ENCODE measurements around the gene IGSF21. TPM values are rescaled to one million over a fixed set of nuclear protein-coding genes. Genes with fewer than 3 reads are reported as not detected.

The IGSF21 gene
- total RNA-seq, 3 donors from 2014 or later (not counting 1 experiment from before 2014, with no cell fraction given): not detected

DNA sequence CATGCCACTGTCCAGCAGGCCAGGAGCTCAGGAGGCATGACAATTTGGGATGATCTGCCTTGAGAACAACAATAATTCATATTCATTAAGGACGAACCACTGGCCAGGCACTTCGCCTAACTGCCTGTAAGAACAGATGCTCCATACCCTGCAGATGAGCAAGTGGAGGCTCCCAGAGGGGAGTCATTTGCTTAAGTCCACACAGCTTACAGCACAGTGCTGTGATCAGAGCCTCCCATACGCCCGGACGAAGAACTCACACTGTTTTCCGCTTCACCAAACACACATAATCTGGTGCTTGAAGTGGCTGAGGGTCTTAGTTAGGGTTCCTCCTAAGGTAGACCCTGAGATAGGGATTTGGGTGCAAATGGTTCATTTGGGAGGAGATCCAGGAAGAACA, 279.7 kb downstream of the IGSF21 start:
- intact Hi-C loops (cut with micrococcal nuclease): no loop called here
- Histone ChIP-seq H3K27me3 (ENCODE audit: control insufficient read depth, insufficient read depth, low read length) (peaks cover 4% of the 10 kb centered on the region), H3K27ac (ENCODE audit: low read length) (no peak overlapping the region), H3K9me3 (ENCODE audit: control insufficient read depth, insufficient read depth, low read length) (no peaks in the 10 kb centered on the region), H3K36me3 (ENCODE audit: control insufficient read depth, insufficient read depth, low read length) (no peaks in the 10 kb centered on the region), H3K4me1 (ENCODE audit: control insufficient read depth, insufficient read depth, low read length) (no peaks in the 10 kb centered on the region), H3K4me3 (ENCODE audit: low read length) (no peak overlapping the region)
- peaks cover 10 to 11% of the 10 kb centered on the region in 2 donors for H3K27me3 Mint-ChIP-seq (ENCODE audit: low read depth in 2 of 2)
- H3K36me3 Mint-ChIP-seq: no peaks in the 10 kb centered on the region
- ATAC-seq: no peak
- H3K4me1 Mint-ChIP-seq: no peaks in the 10 kb centered on the region
- H3K9me3 Mint-ChIP-seq: no peaks in the 10 kb centered on the region
- no peak overlapping the region for H3K27ac Mint-ChIP-seq
- no peak overlapping the region for H3K4me3 Mint-ChIP-seq
- no peak for DNase-seq
- 84% methylated on average over 2 of the region's 6 CpGs for WGBS (ENCODE audit: insufficient coverage)
- TF ChIP-seq, protein P1, sequence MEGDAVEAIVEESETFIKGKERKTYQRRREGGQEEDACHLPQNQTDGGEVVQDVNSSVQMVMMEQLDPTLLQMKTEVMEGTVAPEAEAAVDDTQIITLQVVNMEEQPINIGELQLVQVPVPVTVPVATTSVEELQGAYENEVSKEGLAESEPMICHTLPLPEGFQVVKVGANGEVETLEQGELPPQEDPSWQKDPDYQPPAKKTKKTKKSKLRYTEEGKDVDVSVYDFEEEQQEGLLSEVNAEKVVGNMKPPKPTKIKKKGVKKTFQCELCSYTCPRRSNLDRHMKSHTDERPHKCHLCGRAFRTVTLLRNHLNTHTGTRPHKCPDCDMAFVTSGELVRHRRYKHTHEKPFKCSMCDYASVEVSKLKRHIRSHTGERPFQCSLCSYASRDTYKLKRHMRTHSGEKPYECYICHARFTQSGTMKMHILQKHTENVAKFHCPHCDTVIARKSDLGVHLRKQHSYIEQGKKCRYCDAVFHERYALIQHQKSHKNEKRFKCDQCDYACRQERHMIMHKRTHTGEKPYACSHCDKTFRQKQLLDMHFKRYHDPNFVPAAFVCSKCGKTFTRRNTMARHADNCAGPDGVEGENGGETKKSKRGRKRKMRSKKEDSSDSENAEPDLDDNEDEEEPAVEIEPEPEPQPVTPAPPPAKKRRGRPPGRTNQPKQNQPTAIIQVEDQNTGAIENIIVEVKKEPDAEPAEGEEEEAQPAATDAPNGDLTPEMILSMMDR (IDR thresholded peaks at IDR 0.05): no peak

DNA sequence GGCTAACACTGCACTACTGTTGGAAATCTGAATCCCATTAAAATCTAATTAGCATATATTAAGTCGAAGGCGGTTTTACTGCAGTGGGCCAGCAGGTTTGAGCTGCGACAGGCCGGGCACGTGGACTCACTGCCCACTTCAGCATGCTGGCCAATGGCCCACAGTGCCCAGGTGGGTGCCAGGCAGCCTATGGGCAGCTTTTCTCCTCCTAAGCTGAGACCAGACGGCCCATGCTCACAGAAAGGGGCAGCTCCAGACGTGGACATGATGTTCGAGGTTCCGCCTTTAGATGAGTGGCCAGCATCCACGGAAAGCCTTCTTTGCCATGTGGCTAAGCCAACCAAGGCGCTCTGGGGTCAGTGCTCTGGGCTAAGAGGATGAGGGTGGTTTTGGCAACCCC, 283.4 kb downstream of the IGSF21 start:
- 86% methylated on average over 11 of the region's 11 CpGs for WGBS (ENCODE audit: insufficient coverage)
- H3K27ac Mint-ChIP-seq: no peak overlapping the region

DNA sequence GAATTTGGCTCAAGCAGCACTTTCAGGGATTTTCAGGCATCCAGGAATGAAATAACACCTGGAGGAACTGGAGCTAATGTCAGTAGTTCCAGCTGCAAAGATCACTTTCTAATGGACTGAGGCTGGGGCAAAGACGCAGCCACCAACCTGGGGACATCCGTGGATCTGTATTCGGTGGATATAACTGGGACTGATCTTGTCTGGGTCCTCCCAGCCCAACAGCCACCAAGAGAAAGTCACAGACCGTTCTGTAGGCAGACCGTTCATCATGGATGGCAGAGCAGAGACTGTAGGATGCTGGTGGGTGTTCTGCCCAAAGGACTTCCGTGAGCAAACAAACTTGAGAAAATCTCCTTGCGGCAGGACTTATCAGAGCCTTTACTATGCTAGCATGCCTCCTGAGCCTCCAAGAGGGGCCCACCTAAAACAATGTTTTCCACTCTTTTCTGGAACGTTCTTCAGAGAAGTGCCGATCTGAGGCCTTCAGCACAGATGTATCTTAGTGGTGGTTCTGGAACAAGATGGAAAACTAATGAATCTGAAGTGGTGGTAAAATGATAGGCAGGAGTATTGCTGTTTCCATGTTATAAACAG, 287.1 kb downstream of the IGSF21 start:
- no peak overlapping the region for H3K27ac ChIP-seq (ENCODE audit: low read length)
- TF ChIP-seq, protein P1 (IDR thresholded peaks at IDR 0.05): no peak

More for the DNA sequence above, 283.4 kb downstream of the IGSF21 start:
- peaks cover 1 to 8% of the 10 kb centered on the region in 2 donors for H3K27me3 Mint-ChIP-seq (ENCODE audit: low read depth in 2 of 2)
- no peak for ATAC-seq
- no peaks in the 10 kb centered on the region for H3K4me1 Mint-ChIP-seq
- peaks cover 2% of the 10 kb centered on the region for H3K27me3 ChIP-seq (ENCODE audit: control insufficient read depth, insufficient read depth, low read length)
- H3K9me3 ChIP-seq (ENCODE audit: control insufficient read depth, insufficient read depth, low read length): no peaks in the 10 kb centered on the region
- no peaks in the 10 kb centered on the region for H3K36me3 Mint-ChIP-seq
- no peak for DNase-seq
- H3K4me1 ChIP-seq (ENCODE audit: control insufficient read depth, insufficient read depth, low read length): no peaks in the 10 kb centered on the region
- intact Hi-C loops (cut with micrococcal nuclease): no loop called here
- no peaks in the 10 kb centered on the region for H3K36me3 ChIP-seq (ENCODE audit: control insufficient read depth, insufficient read depth, low read length)
- no peaks in the 10 kb centered on the region for H3K9me3 Mint-ChIP-seq
- no peak overlapping the region for H3K4me3 ChIP-seq (ENCODE audit: low read length)
- H3K4me3 Mint-ChIP-seq: no peak overlapping the region
- no peak overlapping the region for H3K27ac ChIP-seq (ENCODE audit: low read length)
- TF ChIP-seq, protein P1 (IDR thresholded peaks at IDR 0.05): no peak

More for the DNA sequence above, 287.1 kb downstream of the IGSF21 start:
- Histone ChIP-seq H3K36me3 (ENCODE audit: control insufficient read depth, insufficient read depth, low read length) (no peaks in the 10 kb centered on the region), H3K27me3 (ENCODE audit: control insufficient read depth, insufficient read depth, low read length) (no peaks in the 10 kb centered on the region), H3K4me3 (ENCODE audit: low read length) (no peak overlapping the region), H3K4me1 (ENCODE audit: control insufficient read depth, insufficient read depth, low read length) (no peaks in the 10 kb centered on the region), H3K9me3 (ENCODE audit: control insufficient read depth, insufficient read depth, low read length) (no peaks in the 10 kb centered on the region)
- DNase-seq (no peak), ATAC-seq (no peak)
- Mint-ChIP-seq H3K9me3 (no peaks in the 10 kb centered on the region), H3K4me3 (no peak overlapping the region), H3K27me3 (ENCODE audit: low read depth in 2 of 2) (peaks cover 11 to 17% of the 10 kb centered on the region in 2 donors), H3K4me1 (no peaks in the 10 kb centered on the region), H3K27ac (no peak overlapping the region), H3K36me3 (no peaks in the 10 kb centered on the region)
- intact Hi-C loops (cut with micrococcal nuclease): no loop called here
- WGBS (ENCODE audit: insufficient coverage): 89% methylated on average over 9 of the region's 9 CpGs
